Right kidney (tissue), 1 donor: ENCODE results near the gene COX10.
"Not testable (repeated sequence)": the region's sequence is repeated elsewhere in the genome, so short reads cannot be mapped to it uniquely, and the experiment has no call there.

Source experiments
- DNase-seq: peaks from one replicate; pipeline ENCODE4 v3.0.0-alpha.2; 2016

Gene COX10

GRCh38 chr17:14204546-14204945 lies 135.2 kb downstream of the COX10 start:
- no peak for DNase-seq

GRCh38 chr17:14205380-14205779 lies 136.1 kb downstream of the COX10 start:
- no peak for DNase-seq

- no peak for DNase-seq
Measured at GRCh38 chr17:14205992-14206461, 136.7 kb downstream of the COX10 start.

- DNase-seq, result no peak
Measured at GRCh38 chr17:14206891-14207290, 137.6 kb downstream of the COX10 start.

DNA sequence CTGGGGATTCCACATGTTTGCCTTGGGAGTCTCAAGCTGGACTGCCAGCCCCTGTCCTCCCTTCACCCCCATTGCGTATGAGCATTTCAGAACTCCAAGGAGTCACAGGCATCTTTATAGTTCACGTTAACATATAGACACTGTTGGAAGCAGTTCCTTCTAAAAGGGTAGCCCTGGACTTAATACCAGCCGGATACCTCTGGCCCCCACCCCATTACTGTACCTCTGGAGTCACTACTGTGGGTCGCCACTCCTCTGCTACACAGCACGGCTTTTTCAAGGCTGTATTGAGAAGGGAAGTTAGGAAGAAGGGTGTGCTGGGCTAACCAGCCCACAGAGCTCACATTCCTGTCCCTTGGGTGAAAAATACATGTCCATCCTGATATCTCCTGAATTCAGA lies 138.5 kb downstream of the COX10 start:
- no peak for DNase-seq

DNA sequence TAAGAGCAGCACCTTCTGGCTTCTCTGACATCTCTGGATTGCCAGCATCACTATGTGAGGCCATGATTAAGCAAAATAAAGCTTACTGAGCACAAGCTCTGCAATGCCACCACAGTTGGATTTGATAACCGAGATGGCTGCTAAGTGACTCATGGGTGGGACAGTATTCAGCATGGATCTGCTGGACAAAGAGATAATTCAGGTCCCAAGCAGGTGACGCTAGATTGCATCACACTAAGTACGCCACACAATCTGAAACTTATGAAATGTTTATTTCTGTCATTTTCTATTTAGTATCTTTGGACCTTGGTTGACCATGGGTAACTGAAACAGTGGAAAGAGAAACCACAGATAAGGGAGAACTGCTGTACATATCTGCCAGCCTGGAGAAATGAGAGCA lies 139.9 kb downstream of the COX10 start:
- no peak for DNase-seq

GRCh38 chr17:14211246-14211645 lies 141.9 kb downstream of the COX10 start:
- DNase-seq, result no peak

GRCh38 chr17:14211801-14212200 lies 142.5 kb downstream of the COX10 start:
- no peak for DNase-seq

- no peak for DNase-seq
Measured at GRCh38 chr17:14212401-14212800, 143.1 kb downstream of the COX10 start.

DNA sequence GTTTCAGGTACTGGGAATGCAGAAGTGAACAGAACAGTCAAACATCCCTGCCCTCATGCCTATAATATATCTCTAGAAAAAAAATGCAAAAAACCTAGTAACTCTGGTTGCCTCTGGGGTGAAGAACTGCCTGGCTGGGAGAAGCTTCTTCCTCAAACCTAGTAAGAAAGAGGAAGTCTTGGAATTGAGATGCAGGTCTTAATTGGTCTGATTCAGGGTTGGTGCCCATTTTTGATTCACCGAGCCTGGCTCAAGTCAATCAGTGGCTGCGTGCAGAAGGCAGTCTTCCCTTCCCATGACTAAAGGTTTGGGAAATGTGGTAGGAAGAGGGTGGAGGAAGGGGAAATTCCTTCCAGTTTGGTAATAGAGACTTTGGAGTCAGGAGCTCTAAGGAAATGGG lies 145.0 kb downstream of the COX10 start:
- no peak for DNase-seq

DNA sequence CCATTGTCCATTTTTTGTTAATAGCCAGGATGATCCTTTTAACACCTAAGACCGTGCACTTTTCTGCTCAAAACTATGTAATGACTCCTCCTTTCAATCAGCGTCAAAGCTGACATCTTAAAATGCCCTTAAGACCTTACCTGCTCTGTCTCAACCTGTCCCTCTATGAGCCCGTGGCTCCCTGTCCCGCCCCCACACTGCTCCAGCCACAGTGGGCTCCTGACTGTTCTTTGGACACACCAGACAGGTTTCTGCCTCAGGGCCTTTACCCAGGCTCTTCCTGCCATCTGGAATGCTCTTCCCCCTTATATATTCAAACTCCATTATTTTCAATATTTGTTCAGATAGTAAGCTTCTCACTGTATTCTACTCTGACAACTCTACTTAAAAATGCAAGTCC lies 153.3 kb downstream of the COX10 start:
- DNase-seq, result no peak

DNA sequence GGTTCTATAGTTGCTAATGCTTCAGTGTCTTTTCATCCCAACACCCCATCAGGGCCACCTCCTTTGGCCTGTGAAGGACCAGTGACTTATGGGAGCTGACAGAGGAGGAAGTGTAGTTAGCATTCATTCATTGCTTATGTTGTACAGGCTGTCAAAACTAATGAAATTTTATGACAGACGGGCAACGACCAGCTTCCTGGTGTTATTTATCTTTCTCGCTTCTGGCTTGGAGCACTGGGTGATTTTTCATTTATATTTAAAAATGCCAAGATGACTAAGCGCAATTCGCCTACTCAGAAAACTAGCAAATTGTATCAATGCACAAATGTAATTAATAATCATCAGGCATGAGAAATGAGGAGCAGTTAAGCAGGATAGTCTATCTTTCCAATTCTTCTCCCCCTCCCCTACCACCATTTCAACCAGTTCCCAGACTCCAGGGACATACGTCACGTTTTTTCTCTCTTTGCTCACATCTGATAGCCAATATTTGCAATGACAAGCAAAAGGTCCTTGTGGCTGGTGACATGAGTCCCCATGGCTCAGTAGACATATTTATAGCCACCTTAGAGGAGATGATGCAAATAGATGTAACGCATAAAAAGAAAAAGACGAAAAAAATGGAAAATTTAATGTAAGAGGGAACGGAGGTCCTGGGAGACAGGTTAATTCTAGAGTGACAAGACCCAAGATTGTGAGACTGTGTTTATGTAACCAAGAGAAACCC lies 156.1 kb downstream of the COX10 start:
- DNase-seq, result no peak

- DNase-seq, result no peak
Measured at GRCh38 chr17:14227052-14227451, 157.7 kb downstream of the COX10 start.

DNA sequence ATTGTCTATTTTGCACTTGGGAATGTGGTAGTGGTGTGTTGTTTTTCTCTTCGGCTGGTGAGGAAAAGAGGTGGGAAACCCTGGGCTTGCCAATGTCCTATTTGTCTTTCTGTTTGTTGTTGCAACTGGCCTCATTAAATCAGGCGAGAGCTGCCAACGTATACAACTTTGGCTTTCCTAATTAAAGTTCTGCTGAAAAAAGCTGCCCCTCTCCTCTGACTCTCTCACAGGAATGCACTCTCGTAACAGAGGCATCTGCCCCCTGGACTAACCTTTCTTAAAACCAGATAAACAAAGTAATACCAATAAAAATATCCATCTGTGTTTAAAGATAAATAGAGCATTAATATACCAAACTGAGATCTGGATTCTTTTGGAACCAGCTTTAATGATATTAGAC lies 159.6 kb downstream of the COX10 start:
- no peak for DNase-seq

- not testable (repeated sequence) for DNase-seq
Measured at GRCh38 chr17:14231187-14231586, 161.9 kb downstream of the COX10 start.

DNA sequence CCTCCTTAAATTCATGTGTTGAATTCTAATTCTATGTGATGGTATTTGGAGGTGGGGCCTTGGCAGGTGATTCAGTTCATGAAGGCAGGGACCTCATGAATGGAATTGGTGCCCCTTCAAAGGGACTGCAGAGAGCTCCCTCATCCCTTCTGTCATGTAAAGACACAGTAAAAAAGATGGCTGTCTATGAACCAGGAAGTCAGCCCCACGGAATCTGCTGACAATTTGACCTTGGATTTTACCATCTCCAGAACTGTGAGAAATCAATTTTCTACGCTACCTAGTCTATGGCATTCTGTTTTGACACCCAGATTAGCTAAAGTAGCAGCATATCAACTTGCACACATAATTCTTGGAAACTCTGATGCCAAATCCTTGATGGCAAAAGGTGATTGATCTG lies 165.7 kb downstream of the COX10 start:
- not testable (repeated sequence) for DNase-seq

GRCh38 chr17:14236032-14236431 lies 166.7 kb downstream of the COX10 start:
- not testable (repeated sequence) for DNase-seq

DNA sequence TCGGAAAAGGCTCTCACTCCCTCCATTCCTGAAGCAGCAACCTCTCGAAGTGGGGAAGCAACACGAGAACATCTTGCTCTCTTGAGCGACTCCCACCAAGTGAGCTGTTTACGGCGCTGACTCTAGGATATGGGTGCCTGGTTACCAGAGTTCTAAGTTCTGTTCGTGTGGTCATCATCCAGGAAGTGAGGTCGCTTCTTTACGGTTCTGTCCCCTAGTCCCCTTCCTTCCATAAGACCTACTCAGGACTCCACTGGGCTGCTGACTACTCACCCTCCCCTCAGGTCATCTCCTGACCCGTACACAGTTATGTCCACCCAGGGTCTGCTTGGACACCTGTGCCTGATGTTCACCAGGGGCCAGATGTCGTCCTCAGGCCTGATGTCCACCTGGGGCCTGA lies 167.5 kb downstream of the COX10 start, which contains the start of gene CDRT15:
CDRT15 (minus strand) TSS at position 101 of the 400 bp plus-strand sequence; CDS start at position 72, 29 bp downstream.
- not testable (repeated sequence) for DNase-seq

DNA sequence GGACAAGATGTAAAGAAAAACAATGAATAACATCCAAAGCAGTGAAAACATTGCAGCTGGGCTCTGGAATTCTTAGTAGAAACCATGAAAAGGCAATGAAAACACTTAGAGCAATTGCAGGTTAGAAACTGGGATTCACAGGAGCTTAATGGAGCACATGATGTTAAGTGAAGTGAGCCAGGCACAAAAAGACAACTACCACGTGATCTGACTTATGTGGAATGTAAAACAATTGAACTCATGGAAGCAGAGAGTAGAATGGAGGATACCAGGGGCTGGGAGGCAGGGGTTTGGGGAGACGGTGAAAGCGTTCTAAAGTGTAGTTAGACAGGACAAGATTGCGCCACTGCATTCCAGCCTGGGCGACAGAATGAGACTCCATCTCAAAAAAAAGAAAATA lies 170.0 kb downstream of the COX10 start:
- not testable (repeated sequence) for DNase-seq

GRCh38 chr17:14245002-14245401 lies 175.7 kb downstream of the COX10 start:
- DNase-seq, result no peak

GRCh38 chr17:14245629-14246028 lies 176.3 kb downstream of the COX10 start:
- DNase-seq, result no peak
